Upper lobe of left lung (tissue), 6 donors: ENCODE results near the gene SLC41A3. TPM values are rescaled to one million over a fixed set of nuclear protein-coding genes. Genes with fewer than 3 reads are reported as not detected.
"Not testable (repeated sequence)": the region's sequence is repeated elsewhere in the genome, so short reads cannot be mapped to it uniquely, and the experiment has no call there.

ENCODE experiments used
- ATAC-seq, 2 donors: fragments of 200-7000 bp; cut with Tn5 transposase; one replicate each; pipeline ENCODE4 v1.9.1; 2022; ENCODE audit warnings: mild to moderate bottlenecking in 2 of 2, moderate library complexity in 2 of 2; ENCODE audit not compliant: low FRiP score in 2 of 2
- DNase-seq, 2 donors: peaks; one replicate each; pipeline ENCODE4 v3.0.0-alpha.2; 2019 to 2020
- H3K27ac ChIP-seq, 4 donors: fragments of 200-600 bp; sonication (generic); one replicate each; pipeline ENCODE4 v1.5.1; 2016 to 2019
- H3K27me3 ChIP-seq, 4 donors: fragments of 200-600 bp; sonication (generic); one replicate each; pipeline ENCODE4 v1.5.1; 2017 to 2019
- H3K36me3 ChIP-seq, 4 donors: fragments of 200-600 bp; sonication (generic); one replicate each; pipeline ENCODE4 v1.5.1; 2016 to 2019
- H3K4me1 ChIP-seq, 4 donors: fragments of 200-600 bp; sonication (generic); one replicate each; pipeline ENCODE4 v1.5.1; 2018 to 2019
- H3K4me3 ChIP-seq, 4 donors: fragments of 200-600 bp; sonication (generic); one replicate each; pipeline ENCODE4 v1.5.1; 2017 to 2019; ENCODE audit warnings: mild to moderate bottlenecking in 2 of 4, moderate library complexity in 1 of 4
- H3K9me3 ChIP-seq, 4 donors: fragments of 200-600 bp; sonication (generic); one replicate each; pipeline ENCODE4 v1.5.1; 2018 to 2019
- EP300 ChIP-seq, 4 donors: sonication (generic); formaldehyde crosslinking; IDR thresholded peaks; one replicate each; pipeline ENCODE4 v1.5.1; 2017; ENCODE audit warnings: antibody characterized with exemption in 4 of 4, control low read depth in 2 of 4
- POLR2A ChIP-seq, 4 donors: fragments of 450-650 bp; IDR thresholded peaks; one replicate each; pipeline ENCODE4 v1.5.1; 2016 to 2017; ENCODE audit warnings: antibody characterized with exemption in 4 of 4, mild to moderate bottlenecking in 2 of 4
- POLR2AphosphoS5 ChIP-seq, 2 donors: sonication (generic); formaldehyde crosslinking; IDR thresholded peaks; one replicate each; pipeline ENCODE4 v1.5.1; 2017; ENCODE audit warnings: antibody characterized with exemption in 2 of 2
- WGBS, 2 donors: methylation state at CpG; one replicate each; pipeline ENCODE4 v1.1.5; 2017 to 2018; 5-methylcytosine and 5-hydroxymethylcytosine counted together
- total RNA-seq, 6 donors: library from RNA; depleted of rRNA in 4 of 6; stranded (reverse); fragments of >200 nt in 4 of 6; gene quantifications; one replicate each; pipeline versions ENCODE4 v1.1.0 to v1.2.1, GENCODE V29; 2016 to 2021
- TF ChIP-seq, protein P1 (sequence below), 6 experiments: fragments of 450-650 bp in 4 of 6; fragments of 200-600 bp in 2 of 6; sonication (generic) in 2 of 6; IDR thresholded peaks; one replicate each; pipeline ENCODE4 v1.5.1; 2016 to 2019; ENCODE audit warnings: antibody characterized with exemption in 6 of 6
- donor health status: DM: no; HTN: no; CAD: no; lungs with moderate emphysema.
- donor health status: DM: no; HTN: yes; CAD: no; lungs with severe emphysema.

Gene SLC41A3
- total RNA-seq, 6 donors from 2014 or later = 17.1 to 40.1 (median 32.3) TPM

DNA sequence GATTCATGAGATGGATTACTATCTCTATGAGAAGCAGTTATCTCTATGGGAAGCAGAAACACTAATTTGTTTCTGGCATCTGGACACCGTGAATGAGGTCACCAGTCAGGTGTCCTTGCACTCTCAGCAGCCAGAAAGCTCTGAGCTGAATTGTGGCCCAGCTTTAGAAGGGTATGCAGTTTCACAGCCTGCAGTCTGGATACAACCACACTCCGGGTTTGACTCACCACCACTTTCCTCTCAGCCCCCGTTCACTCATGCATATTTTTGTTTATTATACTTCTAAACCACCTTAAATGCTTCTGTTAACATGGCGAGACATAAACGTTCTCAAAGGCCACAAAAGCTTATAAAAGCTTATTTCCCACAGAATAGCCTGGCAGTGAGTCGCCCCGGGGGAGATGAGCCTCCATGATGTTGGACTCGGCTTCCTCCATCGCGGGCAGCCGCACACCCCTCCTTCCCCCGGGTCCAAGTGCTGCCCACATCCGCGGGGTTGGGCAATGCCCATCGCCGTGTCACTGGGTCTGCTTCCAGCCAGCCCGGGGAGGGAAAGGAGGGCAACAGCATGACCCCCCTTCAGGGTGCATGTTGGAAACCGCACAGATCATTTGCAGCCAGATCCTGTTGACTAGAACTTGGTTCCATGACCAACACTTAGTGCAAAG, 16.8 kb upstream of the SLC41A3 start:
- no peak for ATAC-seq
- no peaks in the 10 kb centered on the region for H3K4me1 ChIP-seq
- H3K27me3 ChIP-seq = no peaks in the 10 kb centered on the region
- no peaks in the 10 kb centered on the region for H3K36me3 ChIP-seq
- WGBS, 2 donors = 89 to 90% methylated on average over 17 to 18 of the region's 18 CpGs
- no peak overlapping the region for H3K4me3 ChIP-seq
- no peak for DNase-seq
- peaks cover 10 to 12% (median 11%) of the 10 kb centered on the region in 4 donors for H3K9me3 ChIP-seq
- no peak overlapping the region for H3K27ac ChIP-seq
- TF ChIP-seq EP300 (IDR thresholded peaks at IDR 0.05) (no peak), POLR2A (IDR thresholded peaks at IDR 0.05) (no peak), POLR2AphosphoS5 (IDR thresholded peaks at IDR 0.05) (no peak)
- TF ChIP-seq, protein P1, sequence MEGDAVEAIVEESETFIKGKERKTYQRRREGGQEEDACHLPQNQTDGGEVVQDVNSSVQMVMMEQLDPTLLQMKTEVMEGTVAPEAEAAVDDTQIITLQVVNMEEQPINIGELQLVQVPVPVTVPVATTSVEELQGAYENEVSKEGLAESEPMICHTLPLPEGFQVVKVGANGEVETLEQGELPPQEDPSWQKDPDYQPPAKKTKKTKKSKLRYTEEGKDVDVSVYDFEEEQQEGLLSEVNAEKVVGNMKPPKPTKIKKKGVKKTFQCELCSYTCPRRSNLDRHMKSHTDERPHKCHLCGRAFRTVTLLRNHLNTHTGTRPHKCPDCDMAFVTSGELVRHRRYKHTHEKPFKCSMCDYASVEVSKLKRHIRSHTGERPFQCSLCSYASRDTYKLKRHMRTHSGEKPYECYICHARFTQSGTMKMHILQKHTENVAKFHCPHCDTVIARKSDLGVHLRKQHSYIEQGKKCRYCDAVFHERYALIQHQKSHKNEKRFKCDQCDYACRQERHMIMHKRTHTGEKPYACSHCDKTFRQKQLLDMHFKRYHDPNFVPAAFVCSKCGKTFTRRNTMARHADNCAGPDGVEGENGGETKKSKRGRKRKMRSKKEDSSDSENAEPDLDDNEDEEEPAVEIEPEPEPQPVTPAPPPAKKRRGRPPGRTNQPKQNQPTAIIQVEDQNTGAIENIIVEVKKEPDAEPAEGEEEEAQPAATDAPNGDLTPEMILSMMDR (IDR thresholded peaks at IDR 0.05) = no peak

DNA sequence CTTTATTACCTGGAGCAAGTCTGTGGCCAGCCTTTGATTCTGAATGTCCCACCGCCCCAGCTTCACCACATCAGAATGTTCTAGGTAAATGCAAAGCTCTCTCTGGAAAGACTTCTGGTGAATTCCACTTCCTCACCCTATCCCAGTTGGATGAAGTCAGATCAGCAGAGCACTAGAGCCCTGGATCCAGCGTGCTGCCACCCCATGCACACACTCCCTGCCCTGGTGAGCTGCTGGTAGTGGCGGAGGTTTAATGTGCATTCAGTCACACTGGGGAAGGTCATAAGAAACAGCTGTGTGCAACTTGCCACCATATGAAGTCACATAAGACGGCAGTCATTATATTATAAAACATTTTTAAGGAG, 16.3 kb upstream of the SLC41A3 start:
- ATAC-seq (no peak), DNase-seq (no peak)
- no peaks in the 10 kb centered on the region for H3K4me1 ChIP-seq
- peaks cover 10 to 13% (median 11%) of the 10 kb centered on the region in 4 donors for H3K9me3 ChIP-seq
- no peak overlapping the region for H3K27ac ChIP-seq
- no peaks in the 10 kb centered on the region for H3K27me3 ChIP-seq
- TF ChIP-seq EP300 (IDR thresholded peaks at IDR 0.05) (no peak), POLR2AphosphoS5 (IDR thresholded peaks at IDR 0.05) (no peak), POLR2A (IDR thresholded peaks at IDR 0.05) (no peak)
- TF ChIP-seq, protein P1 (IDR thresholded peaks at IDR 0.05) = no peak
- H3K4me3 ChIP-seq = no peak overlapping the region
- WGBS, 2 donors = 94 to 96% methylated on average over 3 to 4 of the region's 4 CpGs
- H3K36me3 ChIP-seq = no peaks in the 10 kb centered on the region

DNA sequence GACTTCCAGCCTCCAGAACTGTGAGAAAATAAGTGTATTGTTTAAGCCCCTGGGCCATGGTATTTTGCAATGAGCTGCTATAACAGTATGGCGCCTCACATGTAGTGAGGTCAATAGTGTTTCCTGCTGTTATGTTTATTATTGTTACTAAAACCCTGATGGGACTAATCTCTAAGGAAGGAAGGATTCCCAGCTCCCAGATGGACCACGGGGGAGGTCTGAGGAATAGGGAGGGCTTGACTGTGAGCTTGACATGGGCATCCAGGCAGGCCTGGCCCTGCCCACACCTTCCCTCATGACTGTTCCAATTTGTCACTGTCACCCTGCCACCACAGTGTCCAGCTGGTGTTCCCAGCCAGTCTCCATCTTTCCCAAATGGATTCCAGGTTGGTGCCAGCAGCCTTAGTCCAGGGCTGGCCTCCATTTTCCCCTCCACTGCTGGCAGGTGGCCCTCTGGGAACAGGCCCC, 14.5 kb upstream of the SLC41A3 start:
- Histone ChIP-seq H3K27me3 (no peaks in the 10 kb centered on the region), H3K36me3 (no peaks in the 10 kb centered on the region), H3K9me3 (peaks cover 10 to 13% (median 11%) of the 10 kb centered on the region in 4 donors), H3K27ac (no peak overlapping the region), H3K4me1 (no peaks in the 10 kb centered on the region), H3K4me3 (no peak overlapping the region)
- no peak for TF ChIP-seq POLR2A (IDR thresholded peaks at IDR 0.05)
- TF ChIP-seq, protein P1 (IDR thresholded peaks at IDR 0.05) = no peak
- no peak for TF ChIP-seq EP300 (IDR thresholded peaks at IDR 0.05)
- no peak for TF ChIP-seq POLR2AphosphoS5 (IDR thresholded peaks at IDR 0.05)
- no peak for ATAC-seq
- DNase-seq = no peak
- 67 to 81% methylated on average over 2 of the region's 2 CpGs for WGBS, 2 donors

DNA sequence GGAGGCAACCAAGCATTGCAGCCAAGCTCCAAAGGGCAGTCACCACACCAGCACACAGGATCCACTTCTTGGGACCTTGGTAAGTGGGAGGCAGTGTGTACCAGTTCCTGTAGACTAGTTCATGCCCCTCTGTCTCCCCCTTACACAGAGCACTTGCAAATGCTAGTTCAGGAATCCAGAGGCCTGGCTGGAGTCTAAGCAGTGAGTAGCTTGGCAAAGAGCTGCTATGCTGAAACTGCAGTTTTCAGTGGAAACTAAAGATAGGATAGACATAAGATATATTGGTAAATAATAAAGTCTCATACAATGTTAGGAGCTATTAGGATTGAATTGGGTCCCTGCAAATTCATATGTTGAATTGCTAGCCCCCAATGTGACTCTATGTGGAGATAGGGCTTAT, 13.9 kb upstream of the SLC41A3 start:
- Histone ChIP-seq H3K4me3 (no peak overlapping the region), H3K4me1 (no peaks in the 10 kb centered on the region), H3K9me3 (peaks cover 10 to 13% (median 11%) of the 10 kb centered on the region in 4 donors), H3K36me3 (no peaks in the 10 kb centered on the region), H3K27me3 (no peaks in the 10 kb centered on the region), H3K27ac (no peak overlapping the region)
- DNase-seq (no peak), ATAC-seq (no peak)
- TF ChIP-seq POLR2AphosphoS5 (IDR thresholded peaks at IDR 0.05) = no peak
- no peak for TF ChIP-seq POLR2A (IDR thresholded peaks at IDR 0.05)
- TF ChIP-seq EP300 (IDR thresholded peaks at IDR 0.05) = no peak
- TF ChIP-seq, protein P1 (IDR thresholded peaks at IDR 0.05) = no peak

DNA sequence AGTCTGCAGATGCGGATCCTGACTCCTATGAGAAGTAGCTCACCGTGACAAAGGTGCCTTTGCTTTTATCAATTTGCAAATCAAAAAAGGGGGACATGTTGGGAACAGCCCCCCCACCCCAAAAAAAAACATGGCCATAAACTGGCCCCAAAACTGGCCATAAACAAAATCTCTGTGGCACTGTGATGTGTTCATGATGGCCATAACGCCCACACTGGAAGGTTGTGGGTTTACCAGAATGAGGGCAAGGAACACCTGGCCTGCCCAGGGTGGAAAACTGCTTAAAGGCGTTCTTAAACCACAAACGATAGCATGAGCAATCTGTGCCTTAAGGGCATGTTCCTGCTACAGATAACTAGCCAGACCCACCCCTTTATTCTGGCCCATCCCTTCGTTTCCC, 12.3 kb upstream of the SLC41A3 start:
- not testable (repeated sequence) for H3K4me3 ChIP-seq, DNase-seq, H3K36me3 ChIP-seq, H3K27ac ChIP-seq, ATAC-seq, H3K4me1 ChIP-seq, H3K27me3 ChIP-seq
- peaks cover 10 to 13% (median 11%) of the 10 kb centered on the region in 4 donors for H3K9me3 ChIP-seq
- WGBS, 2 donors = 81 to 82% methylated on average over 6 of the region's 6 CpGs

DNA sequence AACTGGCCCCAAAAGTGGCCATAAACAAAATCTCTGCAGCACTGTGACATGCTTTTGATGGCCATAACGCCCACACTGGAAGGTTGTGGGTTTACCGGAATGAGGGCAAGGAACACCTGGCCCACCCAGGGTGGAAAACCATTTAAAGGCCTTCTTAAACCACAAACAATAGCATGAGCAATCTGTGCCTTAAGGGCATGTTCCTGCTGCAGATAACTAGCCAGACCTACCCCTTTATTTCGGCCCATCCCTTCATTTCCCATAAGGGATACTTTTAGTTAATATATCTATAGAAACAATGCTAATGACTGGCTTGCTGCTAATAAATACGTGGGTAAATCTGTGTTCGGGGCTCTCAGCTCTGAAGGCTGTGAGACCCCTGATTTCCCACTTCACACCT, 8.2 kb upstream of the SLC41A3 start:
- H3K9me3 ChIP-seq = peaks cover 10 to 13% (median 10%) of the 10 kb centered on the region in 4 donors
- not testable (repeated sequence) for H3K4me1 ChIP-seq, ATAC-seq, H3K36me3 ChIP-seq, DNase-seq, H3K4me3 ChIP-seq, H3K27ac ChIP-seq, H3K27me3 ChIP-seq
- WGBS, 2 donors = 87 to 94% methylated on average over 5 of the region's 5 CpGs
